RWPE2 (cell line): ENCODE data around the gene COPA.
A peak's percentile ranks its signal among the peaks of the same experiment; 100 is the strongest.

Source experiments
- ATAC-seq: fragments of 200-7000 bp; cut with Tn5 transposase; 3 replicates; pipeline ENCODE4 v1.9.1; 2021; ENCODE audit warnings: low read depth
- DNase-seq: peaks from one replicate; pipeline ENCODE4 v3.0.0-alpha.2; 2020; ENCODE audit warnings: low spot score
- H3K27ac ChIP-seq: fragments of 450-650 bp; 2 replicates; pipeline ENCODE4 v1.5.1; 2017; ENCODE audit warnings: mild to moderate bottlenecking; ENCODE audit not compliant: poor library complexity, severe bottlenecking
- H3K27me3 ChIP-seq: fragments of 250-450 bp; sonication (Bioruptor Pico); 2 replicates; pipeline ENCODE4 v1.5.1; 2021; ENCODE audit warnings: mild to moderate bottlenecking, moderate library complexity; ENCODE audit not compliant: insufficient read depth, poor library complexity, severe bottlenecking
- H3K36me3 ChIP-seq: fragments of 250-450 bp; sonication (Bioruptor Pico); 2 replicates; pipeline ENCODE4 v1.5.1; 2020; ENCODE audit warnings: low read depth, mild to moderate bottlenecking, moderate library complexity
- H3K4me1 ChIP-seq: fragments of 250-450 bp; sonication (Bioruptor Pico); 2 replicates; pipeline ENCODE4 v1.5.1; 2021; ENCODE audit warnings: mild to moderate bottlenecking, moderate library complexity; ENCODE audit not compliant: insufficient read depth, poor library complexity, severe bottlenecking
- H3K4me3 ChIP-seq: fragments of 250-450 bp; sonication (Bioruptor Pico); 2 replicates; pipeline ENCODE4 v1.5.1; 2021; ENCODE audit warnings: mild to moderate bottlenecking, moderate library complexity; ENCODE audit not compliant: severe bottlenecking
- H3K9me3 ChIP-seq: fragments of 250-450 bp; sonication (Bioruptor Pico); 2 replicates; pipeline ENCODE4 v1.5.1; 2021; ENCODE audit warnings: mild to moderate bottlenecking, moderate library complexity; ENCODE audit not compliant: severe bottlenecking
- CTCF ChIP-seq: fragments of 450-650 bp; IDR thresholded peaks from one replicate; pipeline ENCODE4 v1.5.1; 2017; ENCODE audit warnings: mild to moderate bottlenecking, moderate library complexity; ENCODE audit not compliant: poor library complexity, severe bottlenecking

COPA gene

GRCh38 chr1:160351629-160352028, 8.6 kb upstream of the COPA start:
- ATAC-seq: no peak
- Histone ChIP-seq H3K9me3 (no peaks in the 10 kb centered on the region), H3K27me3 (no peaks in the 10 kb centered on the region), H3K4me3 (no peak overlapping the region), H3K4me1 (no peaks in the 10 kb centered on the region), H3K27ac (no peak overlapping the region), H3K36me3 (peaks cover 98% of the 10 kb centered on the region)
- no peak for TF ChIP-seq CTCF
- no peak for DNase-seq

GRCh38 chr1:160346958-160347357, 3.9 kb upstream of the COPA start:
- Histone ChIP-seq H3K9me3 (no peaks in the 10 kb centered on the region), H3K36me3 (peaks cover 74% of the 10 kb centered on the region), H3K4me3 (no peak overlapping the region), H3K27ac (no peak overlapping the region), H3K4me1 (peaks cover under 1% of the 10 kb centered on the region), H3K27me3 (no peaks in the 10 kb centered on the region)
- no peak for ATAC-seq
- no peak for TF ChIP-seq CTCF
- DNase-seq: no peak

DNA sequence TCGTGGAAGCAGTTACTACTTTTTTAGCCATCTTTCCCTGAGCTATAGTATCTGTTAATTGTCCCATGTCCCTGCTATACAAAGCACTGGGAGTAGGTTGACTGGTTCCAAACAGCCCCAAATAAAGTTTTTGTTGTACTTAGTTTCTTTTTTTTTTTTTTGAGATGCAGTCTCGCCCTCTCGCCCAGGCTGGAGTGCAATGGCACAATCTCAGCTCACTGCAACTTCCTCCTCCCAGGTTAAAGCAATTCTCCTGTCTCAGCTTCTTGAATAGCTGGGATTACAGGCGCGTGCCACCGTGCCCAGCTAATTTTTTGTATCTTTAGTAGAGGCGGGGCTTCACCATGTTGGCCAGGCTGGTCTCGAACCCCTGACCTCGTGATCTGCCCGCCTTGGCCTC, 3.4 kb upstream of the COPA start:
- Histone ChIP-seq H3K36me3 (peaks cover 72% of the 10 kb centered on the region), H3K9me3 (no peaks in the 10 kb centered on the region), H3K27ac (no peak overlapping the region), H3K27me3 (no peaks in the 10 kb centered on the region), H3K4me3 (no peak overlapping the region), H3K4me1 (peaks cover 5% of the 10 kb centered on the region)
- no peak for DNase-seq
- no peak for TF ChIP-seq CTCF
- ATAC-seq: no peak

GRCh38 chr1:160344936-160345335, 1.9 kb upstream of the COPA start:
- H3K36me3 ChIP-seq: peaks cover 72% of the 10 kb centered on the region
- no peaks in the 10 kb centered on the region for H3K9me3 ChIP-seq
- DNase-seq: no peak
- TF ChIP-seq CTCF: no peak
- H3K4me3 ChIP-seq: no peak overlapping the region
- no peak overlapping the region for H3K27ac ChIP-seq
- peaks cover 8% of the 10 kb centered on the region for H3K4me1 ChIP-seq
- no peak for ATAC-seq
- H3K27me3 ChIP-seq: no peaks in the 10 kb centered on the region

DNA sequence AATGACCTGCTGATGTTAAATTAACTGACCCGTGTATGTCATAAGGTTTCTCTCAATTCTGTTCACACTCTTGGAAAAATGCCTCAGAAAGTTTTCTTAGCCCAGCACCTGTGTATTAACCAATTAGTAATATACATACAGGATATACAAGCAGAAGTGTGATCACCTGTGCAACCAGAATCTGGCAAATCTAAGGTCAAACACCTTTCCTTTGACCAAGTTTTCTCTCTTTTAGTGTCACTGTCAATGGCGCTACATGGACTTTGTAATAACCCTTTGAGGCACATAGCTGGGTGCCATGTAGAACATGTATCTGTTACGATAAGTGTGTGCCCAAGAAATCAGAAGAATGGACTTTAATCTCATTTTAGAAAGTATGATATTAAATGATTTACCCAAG, 1.2 kb upstream of the COPA start:
- H3K27me3 ChIP-seq: no peaks in the 10 kb centered on the region
- H3K9me3 ChIP-seq: no peaks in the 10 kb centered on the region
- peak overlapping the region; percentile 78 for H3K4me3 ChIP-seq
- no peak for TF ChIP-seq CTCF
- peaks cover 8% of the 10 kb centered on the region for H3K4me1 ChIP-seq
- H3K27ac ChIP-seq: no peak overlapping the region
- ATAC-seq: no peak
- H3K36me3 ChIP-seq: peaks cover 72% of the 10 kb centered on the region
- no peak for DNase-seq
